ENCODE data around the gene MPP2. TPM values are rescaled to one million over a fixed set of nuclear protein-coding genes. Genes with fewer than 3 reads are reported as not detected.
A peak's percentile ranks its signal among the peaks of the same experiment; 100 is the strongest.

MPP2 gene
- total RNA-seq, 2 donors from 2014 or later: 10.7 to 15.0 TPM

DNA sequence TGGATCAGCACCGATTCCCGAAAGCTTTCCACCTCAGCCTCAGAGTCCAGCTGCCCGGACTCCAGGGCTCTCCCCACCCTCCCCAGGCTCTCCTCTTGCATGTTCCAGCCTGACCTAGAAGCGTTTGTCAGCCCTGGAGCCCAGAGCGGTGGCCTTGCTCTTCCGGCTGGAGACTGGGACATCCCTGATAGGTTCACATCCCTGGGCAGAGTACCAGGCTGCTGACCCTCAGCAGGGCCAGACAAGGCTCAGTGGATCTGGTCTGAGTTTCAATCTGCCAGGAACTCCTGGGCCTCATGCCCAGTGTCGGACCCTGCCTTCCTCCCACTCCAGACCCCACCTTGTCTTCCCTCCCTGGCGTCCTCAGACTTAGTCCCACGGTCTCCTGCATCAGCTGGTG, 45.4 kb downstream of the MPP2 start:
- DNase-seq (ENCODE audit: low spot score) (no peak), ATAC-seq (ENCODE audit: insufficient number of reproducible peaks, low FRiP score, low read depth) (no peak)
- no peaks in the 10 kb centered on the region for H3K9me3 ChIP-seq
- H3K27me3 ChIP-seq (replicated peaks; ENCODE audit: insufficient read depth): no peaks in the 10 kb centered on the region
- H3K4me1 ChIP-seq (ENCODE audit: control insufficient read depth in 1 of 2, low read depth in 2 of 2): peaks cover 19 to 34% of the 10 kb centered on the region in 2 donors
- TF ChIP-seq, protein P1, sequence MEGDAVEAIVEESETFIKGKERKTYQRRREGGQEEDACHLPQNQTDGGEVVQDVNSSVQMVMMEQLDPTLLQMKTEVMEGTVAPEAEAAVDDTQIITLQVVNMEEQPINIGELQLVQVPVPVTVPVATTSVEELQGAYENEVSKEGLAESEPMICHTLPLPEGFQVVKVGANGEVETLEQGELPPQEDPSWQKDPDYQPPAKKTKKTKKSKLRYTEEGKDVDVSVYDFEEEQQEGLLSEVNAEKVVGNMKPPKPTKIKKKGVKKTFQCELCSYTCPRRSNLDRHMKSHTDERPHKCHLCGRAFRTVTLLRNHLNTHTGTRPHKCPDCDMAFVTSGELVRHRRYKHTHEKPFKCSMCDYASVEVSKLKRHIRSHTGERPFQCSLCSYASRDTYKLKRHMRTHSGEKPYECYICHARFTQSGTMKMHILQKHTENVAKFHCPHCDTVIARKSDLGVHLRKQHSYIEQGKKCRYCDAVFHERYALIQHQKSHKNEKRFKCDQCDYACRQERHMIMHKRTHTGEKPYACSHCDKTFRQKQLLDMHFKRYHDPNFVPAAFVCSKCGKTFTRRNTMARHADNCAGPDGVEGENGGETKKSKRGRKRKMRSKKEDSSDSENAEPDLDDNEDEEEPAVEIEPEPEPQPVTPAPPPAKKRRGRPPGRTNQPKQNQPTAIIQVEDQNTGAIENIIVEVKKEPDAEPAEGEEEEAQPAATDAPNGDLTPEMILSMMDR (IDR thresholded peaks at IDR 0.05): no peak
- no peak overlapping the region for H3K4me3 ChIP-seq
- no peaks in the 10 kb centered on the region for H3K36me3 ChIP-seq
- H3K27ac ChIP-seq: peak overlapping the region; percentile 75 to 90

DNA sequence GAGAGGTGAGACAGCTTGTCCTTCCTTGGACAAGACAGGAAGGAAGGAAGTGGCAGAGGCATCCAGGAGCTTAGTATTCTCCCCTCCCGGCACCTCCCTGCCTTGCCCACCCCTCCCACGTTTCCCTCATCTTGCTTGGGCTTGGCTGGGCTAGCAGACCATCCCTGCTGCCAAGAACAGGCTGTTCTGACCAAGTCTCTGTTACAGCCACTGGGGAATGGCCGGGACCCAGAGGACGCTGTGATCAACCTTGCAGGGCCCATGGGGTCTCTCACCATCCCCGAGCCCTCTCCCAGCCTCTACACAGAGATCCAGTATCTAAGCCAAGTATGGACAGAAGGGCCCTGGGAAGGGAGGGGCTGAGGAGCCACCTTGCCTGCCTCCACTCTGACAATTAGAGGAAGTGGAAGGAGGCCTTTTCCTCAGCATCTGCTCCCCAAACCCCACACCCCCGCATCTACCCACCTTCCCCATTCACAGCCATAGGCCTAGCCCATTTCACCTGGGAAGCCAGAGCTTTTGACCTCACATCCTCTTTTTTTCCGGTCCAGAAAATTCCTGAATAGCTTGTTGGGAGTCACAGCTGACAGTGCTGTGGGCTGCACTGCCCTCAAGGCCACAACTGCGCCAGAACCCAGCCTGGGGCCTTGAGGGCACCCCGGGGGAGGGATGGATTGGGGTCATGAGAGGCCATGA, 46.3 kb downstream of the MPP2 start:
- Histone ChIP-seq H3K27ac (peak overlapping the region; percentile 75 to 90), H3K9me3 (no peaks in the 10 kb centered on the region), H3K4me1 (ENCODE audit: control insufficient read depth in 1 of 2, low read depth in 2 of 2) (peaks cover 19 to 34% of the 10 kb centered on the region in 2 donors), H3K36me3 (no peaks in the 10 kb centered on the region), H3K27me3 (replicated peaks; ENCODE audit: insufficient read depth) (no peaks in the 10 kb centered on the region), H3K4me3 (no peak overlapping the region)
- TF ChIP-seq, protein P1 (IDR thresholded peaks at IDR 0.05): no peak
- DNase-seq (ENCODE audit: low spot score): peak; percentile 35
- ATAC-seq (ENCODE audit: insufficient number of reproducible peaks, low FRiP score, low read depth): no peak

DNA sequence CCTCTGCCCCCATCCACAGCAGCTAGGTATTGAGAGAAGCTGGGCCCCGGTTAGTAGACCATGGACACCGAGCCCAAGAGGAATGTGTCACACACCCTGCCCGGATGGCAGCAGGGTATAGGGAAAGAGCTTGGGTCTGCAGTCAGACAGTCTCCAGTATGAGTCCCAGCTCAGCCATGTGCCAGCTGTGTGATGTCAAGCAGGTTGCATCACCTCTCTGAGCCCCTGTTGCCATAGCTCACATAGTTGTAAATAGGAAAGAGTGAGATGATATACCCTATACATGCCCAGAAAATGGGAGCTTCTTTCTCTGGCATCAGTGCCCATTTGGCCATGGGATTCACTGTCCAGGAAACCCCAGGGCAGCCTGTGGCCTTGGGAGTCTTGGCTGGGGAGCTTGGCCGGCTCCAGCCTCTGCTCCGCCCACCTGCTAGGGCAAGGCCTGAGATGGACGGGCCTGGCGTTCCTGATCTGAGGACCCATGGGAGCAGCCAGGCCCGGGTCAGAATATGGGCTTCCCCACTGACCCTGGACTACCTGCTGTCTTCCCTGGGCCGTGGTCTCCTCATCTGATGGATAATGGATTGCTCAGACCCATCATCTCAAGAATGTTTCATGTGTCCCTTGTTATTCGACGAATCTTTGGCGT, 47.1 kb downstream of the MPP2 start:
- Histone ChIP-seq H3K4me1 (ENCODE audit: control insufficient read depth in 1 of 2, low read depth in 2 of 2) (peaks cover 19 to 34% of the 10 kb centered on the region in 2 donors), H3K27ac (peak overlapping the region; percentile 75 to 90), H3K27me3 (replicated peaks; ENCODE audit: insufficient read depth) (no peaks in the 10 kb centered on the region), H3K9me3 (no peaks in the 10 kb centered on the region), H3K4me3 (no peak overlapping the region), H3K36me3 (no peaks in the 10 kb centered on the region)
- TF ChIP-seq, protein P1 (IDR thresholded peaks at IDR 0.05): no peak
- ATAC-seq (ENCODE audit: insufficient number of reproducible peaks, low FRiP score, low read depth) (no peak), DNase-seq (ENCODE audit: low spot score) (no peak)

DNA sequence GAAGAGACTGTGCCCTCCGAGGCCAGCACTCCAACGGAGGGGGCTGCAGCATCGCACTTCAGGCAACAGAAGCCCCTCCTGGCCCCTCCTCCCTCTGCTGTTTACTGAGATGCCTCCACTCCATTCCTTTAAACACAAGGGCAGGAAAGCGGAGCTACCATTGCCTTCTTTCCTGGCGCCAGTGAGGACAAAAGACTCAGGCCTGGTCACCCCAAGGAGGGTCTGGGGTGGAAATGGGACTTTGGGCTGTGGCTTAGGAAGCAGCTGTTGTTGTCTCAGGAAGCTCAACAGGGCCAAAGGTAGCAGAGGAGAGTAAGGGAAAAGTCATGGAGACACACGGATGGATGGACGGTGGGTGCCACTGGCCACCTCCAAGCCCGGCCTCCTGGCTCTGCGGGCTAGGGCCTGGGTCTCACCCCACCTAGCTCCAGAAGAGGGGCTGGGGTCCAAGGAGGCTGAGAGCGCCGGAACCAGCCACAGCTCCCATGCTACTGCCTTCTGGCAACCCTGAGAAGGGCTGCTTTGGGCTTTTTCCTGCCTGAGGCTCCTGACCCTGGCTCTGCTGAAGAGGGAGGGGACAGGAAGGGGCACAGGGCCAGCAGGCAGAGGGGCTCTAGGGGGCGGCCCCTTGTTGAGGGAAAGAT, 49.3 kb downstream of the MPP2 start:
- Histone ChIP-seq H3K36me3 (no peaks in the 10 kb centered on the region), H3K4me3 (no peak overlapping the region), H3K4me1 (ENCODE audit: control insufficient read depth in 1 of 2, low read depth in 2 of 2) (peaks cover 19 to 34% of the 10 kb centered on the region in 2 donors), H3K27me3 (replicated peaks; ENCODE audit: insufficient read depth) (no peaks in the 10 kb centered on the region), H3K9me3 (no peaks in the 10 kb centered on the region), H3K27ac (no peak overlapping the region)
- ATAC-seq (ENCODE audit: insufficient number of reproducible peaks, low FRiP score, low read depth): no peak
- TF ChIP-seq, protein P1 (IDR thresholded peaks at IDR 0.05): no peak
- DNase-seq (ENCODE audit: low spot score): no peak

DNA sequence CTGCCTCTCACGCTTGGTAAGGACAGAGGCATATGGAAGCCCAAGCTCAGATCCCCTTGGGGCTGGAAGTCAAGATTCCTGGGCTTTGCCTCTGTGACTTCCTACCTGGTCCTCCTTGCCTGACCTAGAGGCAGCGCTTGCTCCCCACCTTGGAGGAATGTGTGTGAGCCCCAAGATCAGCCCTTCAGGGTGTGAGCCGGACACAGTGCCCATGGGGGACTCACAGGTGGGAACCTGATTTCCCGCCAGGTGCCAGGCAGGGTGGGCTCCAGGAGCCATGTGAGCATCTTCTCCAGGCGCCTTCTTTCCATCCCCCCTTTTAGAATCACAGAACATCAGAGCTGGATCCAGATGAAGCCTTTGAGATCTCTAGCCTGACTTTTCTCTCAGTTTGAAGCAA, 50.2 kb downstream of the MPP2 start:
- TF ChIP-seq, protein P1 (IDR thresholded peaks at IDR 0.05): no peak
- H3K4me1 ChIP-seq (ENCODE audit: control insufficient read depth in 1 of 2, low read depth in 2 of 2): peaks cover 19 to 31% of the 10 kb centered on the region in 2 donors
- no peaks in the 10 kb centered on the region for H3K36me3 ChIP-seq
- no peaks in the 10 kb centered on the region for H3K27me3 ChIP-seq (replicated peaks; ENCODE audit: insufficient read depth)
- H3K9me3 ChIP-seq: no peaks in the 10 kb centered on the region
- H3K27ac ChIP-seq: no peak overlapping the region
- ATAC-seq (ENCODE audit: insufficient number of reproducible peaks, low FRiP score, low read depth): no peak
- H3K4me3 ChIP-seq: no peak overlapping the region
- DNase-seq (ENCODE audit: low spot score): no peak
